HEK293T (cell line): Measurements from ENCODE around the gene RIMS1.

ENCODE experiments used
- ARNT ChIP-seq: fragments of 450-650 bp; IDR thresholded peaks from 2 replicates; pipeline ENCODE4 v1.6.1; 2017; ENCODE audit warnings: mild to moderate bottlenecking
- BHLHE40 ChIP-seq: fragments of 450-650 bp; IDR thresholded peaks from 2 replicates; pipeline ENCODE4 v1.6.1; 2016; ENCODE audit warnings: mild to moderate bottlenecking, moderate library complexity, borderline replicate concordance
- CTBP1 ChIP-seq: fragments of 450-650 bp; IDR thresholded peaks from 2 replicates; pipeline ENCODE4 v1.6.1; 2016; ENCODE audit warnings: borderline replicate concordance
- FOXA1 ChIP-seq: fragments of 450-650 bp; IDR thresholded peaks from 2 replicates; pipeline ENCODE4 v1.6.1; 2016; ENCODE audit warnings: mild to moderate bottlenecking
- FOXM1 ChIP-seq: fragments of 450-650 bp; IDR thresholded peaks from 2 replicates; pipeline ENCODE4 v1.6.1; 2017; ENCODE audit warnings: mild to moderate bottlenecking, borderline replicate concordance
- LEF1 ChIP-seq: fragments of 450-650 bp; IDR thresholded peaks from 2 replicates; pipeline ENCODE4 v1.6.1; 2017; ENCODE audit warnings: mild to moderate bottlenecking, borderline replicate concordance
- NFRKB ChIP-seq: fragments of 450-650 bp; IDR thresholded peaks from 2 replicates; pipeline ENCODE4 v1.6.1; 2016; ENCODE audit warnings: mild to moderate bottlenecking, moderate library complexity
- SUZ12 ChIP-seq: fragments of 450-650 bp; IDR thresholded peaks from 2 replicates; pipeline ENCODE4 v1.6.1; 2016; ENCODE audit warnings: mild to moderate bottlenecking
- TARDBP ChIP-seq: fragments of 450-650 bp; IDR thresholded peaks from 2 replicates; pipeline ENCODE4 v1.6.1; 2016
- TF ChIP-seq, protein P1 (sequence below): fragments of 450-650 bp; IDR thresholded peaks from 2 replicates; pipeline ENCODE4 v1.6.1; 2016

DNA sequence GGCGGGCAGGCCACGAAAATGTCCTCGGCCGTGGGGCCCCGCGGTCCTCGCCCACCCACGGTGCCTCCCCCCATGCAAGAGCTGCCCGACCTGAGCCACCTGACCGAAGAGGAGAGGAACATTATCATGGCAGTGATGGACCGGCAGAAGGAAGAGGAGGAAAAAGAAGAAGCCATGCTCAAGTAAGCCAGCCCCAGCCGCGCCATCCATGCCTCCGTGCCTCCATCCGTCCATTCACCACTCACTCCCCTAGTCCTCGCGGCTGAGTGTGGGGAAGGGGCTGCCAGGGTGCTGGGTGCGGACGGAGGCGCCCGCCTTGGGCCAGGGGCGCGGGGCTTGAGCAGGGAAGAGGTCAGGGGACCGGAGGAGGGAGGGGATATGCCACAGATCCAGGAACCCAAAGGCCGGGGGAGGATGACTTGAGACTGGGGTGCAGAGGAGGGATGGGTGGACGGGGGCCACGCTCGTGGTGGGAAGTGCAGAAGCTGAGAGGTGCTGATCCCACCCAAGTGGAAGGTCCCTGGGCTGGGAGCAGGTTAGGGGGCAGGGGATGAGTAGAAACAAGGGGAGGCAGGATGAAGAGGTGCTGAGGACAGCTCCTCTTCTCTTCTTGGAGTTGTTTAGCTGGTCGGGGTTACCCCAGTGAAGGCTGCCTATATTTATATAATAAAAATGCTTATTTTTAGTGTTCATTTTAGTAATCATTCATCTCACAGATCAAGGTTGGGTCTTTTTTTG is 825 bp downstream of the RIMS1 start:
- TF ChIP-seq, protein P1, sequence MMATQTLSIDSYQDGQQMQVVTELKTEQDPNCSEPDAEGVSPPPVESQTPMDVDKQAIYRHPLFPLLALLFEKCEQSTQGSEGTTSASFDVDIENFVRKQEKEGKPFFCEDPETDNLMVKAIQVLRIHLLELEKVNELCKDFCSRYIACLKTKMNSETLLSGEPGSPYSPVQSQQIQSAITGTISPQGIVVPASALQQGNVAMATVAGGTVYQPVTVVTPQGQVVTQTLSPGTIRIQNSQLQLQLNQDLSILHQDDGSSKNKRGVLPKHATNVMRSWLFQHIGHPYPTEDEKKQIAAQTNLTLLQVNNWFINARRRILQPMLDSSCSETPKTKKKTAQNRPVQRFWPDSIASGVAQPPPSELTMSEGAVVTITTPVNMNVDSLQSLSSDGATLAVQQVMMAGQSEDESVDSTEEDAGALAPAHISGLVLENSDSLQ: no peak
- TF ChIP-seq FOXM1 (no peak), FOXA1 (no peak), CTBP1 (no peak), NFRKB (no peak), LEF1 (no peak), SUZ12 (no peak), BHLHE40 (no peak), ARNT (no peak), TARDBP (no peak)
